ENCODE results near the gene PPM1H.

GRCh38 chr12:62643486-62643885, 291.5 kb downstream of the PPM1H start:
- TF ChIP-seq CTCF (IDR thresholded peaks at IDR 0.05): no peak
- TF ChIP-seq USF2 (IDR thresholded peaks at IDR 0.05; ENCODE audit: borderline replicate concordance, low read depth, low read length): no peak
- no peak for TF ChIP-seq RFX5 (IDR thresholded peaks at IDR 0.05; ENCODE audit: low read length)
- no peak for TF ChIP-seq POLR2AphosphoS5 (IDR thresholded peaks at IDR 0.05; ENCODE audit: low read depth, low read length)
- TF ChIP-seq ZBTB33 (IDR thresholded peaks at IDR 0.05; ENCODE audit: borderline replicate concordance, low read depth): no peak
- no peak for TF ChIP-seq FOXM1 (IDR thresholded peaks at IDR 0.05; ENCODE audit: low read depth)
- TF ChIP-seq EP300 (IDR thresholded peaks at IDR 0.05; ENCODE audit: borderline replicate concordance in 1 of 2, low read depth in 1 of 2, low read length in 1 of 2): no peak
- TF ChIP-seq SMC3 (IDR thresholded peaks at IDR 0.05; ENCODE audit: low read depth, low read length): no peak
- TF ChIP-seq EZH2phosphoT487 (IDR thresholded peaks at IDR 0.05; ENCODE audit: borderline replicate concordance, low read depth): no peak
- no peak for TF ChIP-seq FOXJ3 (CRISPR knock-in tag; IDR thresholded peaks at IDR 0.05)
- TF ChIP-seq REST (IDR thresholded peaks at IDR 0.05; ENCODE audit: low read depth, low read length): no peak
- TF ChIP-seq SIN3A (IDR thresholded peaks at IDR 0.05; ENCODE audit: borderline replicate concordance, low read depth, low read length): no peak
